ENCODE results near the gene GRK3. TPM values are rescaled to one million over a fixed set of nuclear protein-coding genes. Genes with fewer than 3 reads are reported as not detected.
"Not testable (repeated sequence)": the region's sequence is repeated elsewhere in the genome, so short reads cannot be mapped to it uniquely, and the experiment has no call there.

GRK3 gene
- 0.87 and 2.4 TPM in 2 replicates for total RNA-seq

GRCh38 chr22:25564320-25564978, at the start of gene GRK3:
Gene GRK3, plus strand, starts transcription at chr22:25564675. Its CDS starts 366 bp downstream, at chr22:25565041.
- DNase-seq (ENCODE audit: low read depth): no peak

- no peak for DNase-seq (ENCODE audit: low read depth)
Observed at GRCh38 chr22:25518000-25518663, 46.3 kb upstream of the GRK3 start.

GRCh38 chr22:25525376-25525775, 39.1 kb upstream of the GRK3 start:
- no peak for DNase-seq (ENCODE audit: low read depth)

- not testable (repeated sequence) for DNase-seq (ENCODE audit: low read depth)
Observed at GRCh38 chr22:25525804-25526584, 38.5 kb upstream of the GRK3 start.

- not testable (repeated sequence) for DNase-seq (ENCODE audit: low read depth)
Observed at GRCh38 chr22:25527016-25527415, 37.5 kb upstream of the GRK3 start.

- not testable (repeated sequence) for DNase-seq (ENCODE audit: low read depth)
Observed at GRCh38 chr22:25528068-25528467, 36.4 kb upstream of the GRK3 start.

- DNase-seq (ENCODE audit: low read depth): not testable (repeated sequence)
Observed at GRCh38 chr22:25529059-25529458, 35.4 kb upstream of the GRK3 start.

GRCh38 chr22:25529541-25530137, 34.8 kb upstream of the GRK3 start:
- DNase-seq (ENCODE audit: low read depth): not testable (repeated sequence)

- DNase-seq (ENCODE audit: low read depth): not testable (repeated sequence)
Observed at GRCh38 chr22:25531677-25532076, 32.8 kb upstream of the GRK3 start.

GRCh38 chr22:25534724-25535123, 29.8 kb upstream of the GRK3 start:
- no peak for DNase-seq (ENCODE audit: low read depth)

GRCh38 chr22:25536589-25536988, 27.9 kb upstream of the GRK3 start:
- DNase-seq (ENCODE audit: low read depth): no peak

GRCh38 chr22:25540166-25540907, 24.1 kb upstream of the GRK3 start:
- no peak for DNase-seq (ENCODE audit: low read depth)

- DNase-seq (ENCODE audit: low read depth): no peak
Observed at GRCh38 chr22:25540908-25541660, 23.4 kb upstream of the GRK3 start.

GRCh38 chr22:25542191-25542590, 22.3 kb upstream of the GRK3 start:
- DNase-seq (ENCODE audit: low read depth): no peak

- no peak for DNase-seq (ENCODE audit: low read depth)
Observed at GRCh38 chr22:25542720-25543402, 21.6 kb upstream of the GRK3 start.

GRCh38 chr22:25545146-25545545, 19.3 kb upstream of the GRK3 start:
- no peak for DNase-seq (ENCODE audit: low read depth)

GRCh38 chr22:25545672-25546071, 18.8 kb upstream of the GRK3 start:
- DNase-seq (ENCODE audit: low read depth): no peak

GRCh38 chr22:25546242-25546641, 18.2 kb upstream of the GRK3 start:
- DNase-seq (ENCODE audit: low read depth): no peak

- no peak for DNase-seq (ENCODE audit: low read depth)
Observed at GRCh38 chr22:25546751-25547150, 17.7 kb upstream of the GRK3 start.

- no peak for DNase-seq (ENCODE audit: low read depth)
Observed at GRCh38 chr22:25548866-25549464, 15.5 kb upstream of the GRK3 start.
